Esophagus (tissue), 2 donors: ENCODE results near the gene STRADA. TPM values are rescaled to one million over a fixed set of nuclear protein-coding genes. Genes with fewer than 3 reads are reported as not detected.

ENCODE experiments used
- H3K27ac ChIP-seq, 2 donors: one replicate each; pipeline ENCODE4 v1.5.1; 2013; ENCODE audit warnings: low read depth in 2 of 2, mild to moderate bottlenecking in 2 of 2, inconsistent platforms in 1 of 2, low read length in 1 of 2, moderate library complexity in 1 of 2
- H3K27me3 ChIP-seq, 2 donors: one replicate each; pipeline ENCODE4 v1.6.1; 2013; ENCODE audit warnings: low read length in 2 of 2, control low read depth in 1 of 2, mild to moderate bottlenecking in 1 of 2; ENCODE audit not compliant: insufficient read depth in 2 of 2, control insufficient read depth in 1 of 2
- H3K36me3 ChIP-seq, 2 donors: one replicate each; pipeline ENCODE4 v1.6.1; 2013; ENCODE audit warnings: low read length in 1 of 2; ENCODE audit not compliant: control insufficient read depth in 2 of 2, insufficient read depth in 2 of 2
- H3K4me1 ChIP-seq, 2 donors: one replicate each; pipeline ENCODE4 v1.6.1; 2013; ENCODE audit warnings: low read length in 1 of 2; ENCODE audit not compliant: control insufficient read depth in 2 of 2, insufficient read depth in 2 of 2
- H3K4me3 ChIP-seq, 2 donors: one replicate each; pipeline ENCODE4 v1.5.1; 2013; ENCODE audit warnings: low read length in 2 of 2, mild to moderate bottlenecking in 2 of 2, low read depth in 1 of 2, moderate library complexity in 1 of 2
- H3K9me3 ChIP-seq, 2 donors: one replicate each; pipeline ENCODE4 v1.6.1; 2013; ENCODE audit warnings: mild to moderate bottlenecking in 2 of 2, low read depth in 1 of 2, low read length in 1 of 2, moderate library complexity in 1 of 2; ENCODE audit not compliant: control insufficient read depth in 2 of 2, insufficient read depth in 1 of 2
- WGBS, 2 donors: extraction: QIAGEN DNeasy Blood & Tissue Kit; methylation state at CpG; one replicate each; pipeline ENCODE4 v1.1.7; 2013; 5-methylcytosine and 5-hydroxymethylcytosine counted together
- polyA plus RNA-seq, 2 donors: library from polyadenylated mRNA; stranded (reverse); fragments of 200-250 nt; gene quantifications; one replicate each; pipeline ENCODE4 v1.2.3, GENCODE V29; 2013
- donor health status: healthy with polysubstance abuse.
- donor health status: Bipolar disorder and iron deficiency.

STRADA gene, protein sequence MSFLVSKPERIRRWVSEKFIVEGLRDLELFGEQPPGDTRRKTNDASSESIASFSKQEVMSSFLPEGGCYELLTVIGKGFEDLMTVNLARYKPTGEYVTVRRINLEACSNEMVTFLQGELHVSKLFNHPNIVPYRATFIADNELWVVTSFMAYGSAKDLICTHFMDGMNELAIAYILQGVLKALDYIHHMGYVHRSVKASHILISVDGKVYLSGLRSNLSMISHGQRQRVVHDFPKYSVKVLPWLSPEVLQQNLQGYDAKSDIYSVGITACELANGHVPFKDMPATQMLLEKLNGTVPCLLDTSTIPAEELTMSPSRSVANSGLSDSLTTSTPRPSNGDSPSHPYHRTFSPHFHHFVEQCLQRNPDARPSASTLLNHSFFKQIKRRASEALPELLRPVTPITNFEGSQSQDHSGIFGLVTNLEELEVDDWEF
- 10 to 100 TPM; 15.5 to 17.2 TPM for polyA plus RNA-seq

- Histone ChIP-seq H3K4me3 (peak within 1 kb of the TSS; percentile 74 to 84), H3K27me3 (no peaks in the 10 kb centered on the region), H3K36me3 (peaks cover 0 to 4% of the 10 kb centered on the region in 2 donors), H3K27ac (peak within 1 kb of the TSS; percentile 91 to 96), H3K4me1 (no peaks in the 10 kb centered on the region), H3K9me3 (no peaks in the 10 kb centered on the region)
- 0% methylated on average over 61 of the region's 61 CpGs for WGBS, 2 donors
These were observed at the start of gene STRADA for GRCh38 chr17:63741408-63742173. Gene STRADA, minus strand, starts transcription at chr17:63741799. Its CDS starts 13,430 bp downstream, at chr17:63728369.

- Histone ChIP-seq H3K4me1 (no peaks in the 10 kb centered on the region), H3K36me3 (peaks cover 3 to 14% of the 10 kb centered on the region in 2 donors), H3K4me3 (no peak overlapping the region), H3K9me3 (no peaks in the 10 kb centered on the region), H3K27me3 (no peaks in the 10 kb centered on the region), H3K27ac (no peak overlapping the region)
- 89 to 96% methylated on average over 6 of the region's 6 CpGs for WGBS, 2 donors
These were observed 48.5 kb upstream of the STRADA start for GRCh38 chr17:63790057-63790456.

DNA sequence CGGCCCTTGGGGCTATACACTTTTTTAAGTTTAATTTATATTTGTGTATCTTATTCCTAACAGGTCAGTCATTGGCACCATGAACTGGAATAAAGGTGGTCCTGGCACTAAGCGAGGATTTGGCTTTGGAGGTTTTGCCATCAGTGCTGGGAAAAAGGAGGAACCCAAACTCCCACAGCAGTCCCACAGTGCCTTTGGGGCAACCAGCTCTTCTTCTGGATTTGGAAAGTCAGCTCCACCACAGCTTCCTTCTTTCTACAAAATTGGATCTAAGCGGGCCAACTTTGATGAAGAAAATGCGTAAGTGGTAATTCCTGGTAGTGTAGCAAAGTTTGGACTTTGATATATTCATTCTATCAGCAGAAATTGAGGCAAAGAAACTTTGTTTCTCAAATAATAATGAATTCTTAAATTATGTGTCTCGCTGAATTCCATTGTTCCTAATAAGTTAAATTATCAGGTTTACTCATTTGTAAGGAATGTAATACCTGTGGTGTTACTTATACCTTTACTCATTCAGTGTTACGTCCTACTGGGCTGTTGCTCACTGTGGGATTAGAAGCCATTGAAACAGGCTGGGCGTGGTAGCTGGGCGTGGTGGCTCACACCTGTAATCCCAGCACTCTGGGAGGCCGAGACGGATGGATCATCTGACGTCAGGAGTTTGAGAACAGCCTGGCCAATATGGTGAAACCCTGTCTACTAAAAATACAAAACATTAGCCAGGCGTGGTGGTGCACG is 45.5 kb upstream of the STRADA start:
- H3K4me3 ChIP-seq: no peak overlapping the region
- H3K4me1 ChIP-seq: no peaks in the 10 kb centered on the region
- peak overlapping the region; percentile 48 to 51 for H3K27ac ChIP-seq
- 78 to 79% methylated on average over 13 of the region's 13 CpGs for WGBS, 2 donors
- no peaks in the 10 kb centered on the region for H3K27me3 ChIP-seq
- H3K36me3 ChIP-seq: peaks cover 2 to 9% of the 10 kb centered on the region in 2 donors
- no peaks in the 10 kb centered on the region for H3K9me3 ChIP-seq

DNA sequence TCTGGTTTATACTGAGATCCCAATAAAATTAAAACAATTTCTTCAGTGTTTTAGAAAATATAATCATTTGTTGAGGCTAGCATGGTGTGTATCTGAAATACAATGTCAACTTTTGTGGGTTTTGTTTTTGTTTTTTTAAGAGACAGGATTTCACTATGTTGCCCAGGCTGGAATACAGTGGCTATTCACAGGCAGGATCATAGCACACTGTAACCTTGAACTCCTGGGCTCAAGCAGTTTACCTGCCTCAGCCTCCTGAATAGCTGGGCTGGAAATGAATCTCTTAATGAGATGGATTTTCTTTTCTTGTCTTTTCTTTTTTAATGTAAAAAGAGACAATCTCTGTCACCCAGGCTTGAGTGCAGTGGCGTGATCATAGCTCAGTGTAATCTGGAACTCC is 44.5 kb upstream of the STRADA start:
- peaks cover 2 to 9% of the 10 kb centered on the region in 2 donors for H3K36me3 ChIP-seq
- 95 to 100% methylated on average over 1 of the region's 1 CpG for WGBS, 2 donors
- H3K4me1 ChIP-seq: no peaks in the 10 kb centered on the region
- H3K9me3 ChIP-seq: no peaks in the 10 kb centered on the region
- no peak overlapping the region for H3K4me3 ChIP-seq
- H3K27me3 ChIP-seq: no peaks in the 10 kb centered on the region
- no peak overlapping the region for H3K27ac ChIP-seq

- Histone ChIP-seq H3K27ac (no peak overlapping the region), H3K9me3 (no peaks in the 10 kb centered on the region), H3K27me3 (no peaks in the 10 kb centered on the region), H3K4me3 (no peak overlapping the region), H3K36me3 (peaks cover 2 to 9% of the 10 kb centered on the region in 2 donors), H3K4me1 (no peaks in the 10 kb centered on the region)
- WGBS, 2 donors: 94 to 97% methylated on average over 1 of the region's 1 CpG
These were observed 44.0 kb upstream of the STRADA start for GRCh38 chr17:63785556-63785955.

- Histone ChIP-seq H3K4me3 (no peak overlapping the region), H3K9me3 (no peaks in the 10 kb centered on the region), H3K27me3 (no peaks in the 10 kb centered on the region), H3K36me3 (peaks cover 0 to 7% of the 10 kb centered on the region in 2 donors), H3K27ac (no peak overlapping the region), H3K4me1 (no peaks in the 10 kb centered on the region)
- 87 to 88% methylated on average over 6 of the region's 6 CpGs for WGBS, 2 donors
These were observed 41.9 kb upstream of the STRADA start for GRCh38 chr17:63783522-63783921.

GRCh38 chr17:63780928-63781327 is 39.3 kb upstream of the STRADA start:
- Histone ChIP-seq H3K4me1 (peaks cover 0 to 2% of the 10 kb centered on the region in 2 donors), H3K36me3 (peaks cover 0 to 2% of the 10 kb centered on the region in 2 donors), H3K9me3 (no peaks in the 10 kb centered on the region), H3K27me3 (no peaks in the 10 kb centered on the region), H3K4me3 (no peak overlapping the region), H3K27ac (no peak overlapping the region)
- 97% methylated on average over 4 of the region's 4 CpGs for WGBS, 2 donors

DNA sequence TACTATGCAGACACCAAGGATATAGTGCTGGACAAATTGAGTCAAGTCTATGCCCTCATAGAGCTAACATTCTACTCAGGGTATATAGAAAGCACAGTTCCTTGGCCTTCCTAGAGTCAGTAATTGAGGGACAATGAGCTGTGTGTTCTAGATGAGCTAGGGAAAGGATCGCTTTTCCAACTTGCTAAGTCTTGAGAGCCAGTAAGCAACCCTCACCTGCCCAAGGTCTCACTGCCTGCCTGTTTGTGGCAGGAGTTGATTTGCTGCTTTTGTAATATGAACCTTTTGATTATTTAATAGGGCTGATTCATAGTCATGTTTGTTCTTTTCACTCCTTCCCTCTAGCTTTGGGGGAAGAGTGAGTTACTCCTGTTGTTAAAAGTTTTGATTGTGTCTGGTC is 38.9 kb upstream of the STRADA start:
- 49 to 67% methylated on average over 1 of the region's 1 CpG for WGBS, 2 donors
- Histone ChIP-seq H3K27me3 (no peaks in the 10 kb centered on the region), H3K9me3 (no peaks in the 10 kb centered on the region), H3K4me1 (peaks cover 0 to 2% of the 10 kb centered on the region in 2 donors), H3K36me3 (peaks cover 0 to 2% of the 10 kb centered on the region in 2 donors), H3K4me3 (no peak overlapping the region), H3K27ac (peak overlapping the region in 1 of 2 donors; percentile 40)

DNA sequence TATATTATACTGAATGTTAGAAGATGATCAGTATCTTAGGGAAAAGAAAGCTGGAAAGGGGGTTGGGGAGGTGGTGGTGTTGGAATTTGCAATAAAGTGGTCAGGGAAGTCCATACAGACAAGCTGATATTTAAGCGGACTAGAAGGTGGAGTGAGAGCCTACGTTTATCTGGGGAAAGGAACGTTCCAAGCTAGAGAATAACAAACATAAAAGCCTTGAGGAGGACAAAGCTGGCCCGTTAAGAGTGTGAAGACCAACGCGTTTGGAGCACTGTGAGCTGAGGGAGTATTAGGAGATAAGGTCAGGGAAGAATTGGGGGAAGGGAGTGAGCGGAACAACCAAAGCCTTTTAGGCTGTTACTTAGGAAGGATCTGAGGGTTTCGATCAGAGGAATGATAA is 33.8 kb upstream of the STRADA start:
- H3K4me3 ChIP-seq: peak overlapping the region; percentile 89
- peaks cover 0 to 2% of the 10 kb centered on the region in 2 donors for H3K4me1 ChIP-seq
- no peak overlapping the region for H3K27ac ChIP-seq
- peaks cover 0 to 2% of the 10 kb centered on the region in 2 donors for H3K36me3 ChIP-seq
- H3K9me3 ChIP-seq: no peaks in the 10 kb centered on the region
- WGBS, 2 donors: 21 to 24% methylated on average over 8 of the region's 8 CpGs
- no peaks in the 10 kb centered on the region for H3K27me3 ChIP-seq
